GM18511 (cell line): ENCODE results near the gene SNX19.
"Not testable (repeated sequence)": the region's sequence is repeated elsewhere in the genome, so short reads cannot be mapped to it uniquely, and the experiment has no call there.

Source experiments
- ATAC-seq: cut with Tn5 transposase; IDR thresholded peaks from one replicate; pipeline ENCODE4 v1.9.1; 2021; ENCODE audit warnings: mild to moderate bottlenecking, moderate library complexity; ENCODE audit not compliant: unreplicated experiment

The SNX19 gene, protein sequence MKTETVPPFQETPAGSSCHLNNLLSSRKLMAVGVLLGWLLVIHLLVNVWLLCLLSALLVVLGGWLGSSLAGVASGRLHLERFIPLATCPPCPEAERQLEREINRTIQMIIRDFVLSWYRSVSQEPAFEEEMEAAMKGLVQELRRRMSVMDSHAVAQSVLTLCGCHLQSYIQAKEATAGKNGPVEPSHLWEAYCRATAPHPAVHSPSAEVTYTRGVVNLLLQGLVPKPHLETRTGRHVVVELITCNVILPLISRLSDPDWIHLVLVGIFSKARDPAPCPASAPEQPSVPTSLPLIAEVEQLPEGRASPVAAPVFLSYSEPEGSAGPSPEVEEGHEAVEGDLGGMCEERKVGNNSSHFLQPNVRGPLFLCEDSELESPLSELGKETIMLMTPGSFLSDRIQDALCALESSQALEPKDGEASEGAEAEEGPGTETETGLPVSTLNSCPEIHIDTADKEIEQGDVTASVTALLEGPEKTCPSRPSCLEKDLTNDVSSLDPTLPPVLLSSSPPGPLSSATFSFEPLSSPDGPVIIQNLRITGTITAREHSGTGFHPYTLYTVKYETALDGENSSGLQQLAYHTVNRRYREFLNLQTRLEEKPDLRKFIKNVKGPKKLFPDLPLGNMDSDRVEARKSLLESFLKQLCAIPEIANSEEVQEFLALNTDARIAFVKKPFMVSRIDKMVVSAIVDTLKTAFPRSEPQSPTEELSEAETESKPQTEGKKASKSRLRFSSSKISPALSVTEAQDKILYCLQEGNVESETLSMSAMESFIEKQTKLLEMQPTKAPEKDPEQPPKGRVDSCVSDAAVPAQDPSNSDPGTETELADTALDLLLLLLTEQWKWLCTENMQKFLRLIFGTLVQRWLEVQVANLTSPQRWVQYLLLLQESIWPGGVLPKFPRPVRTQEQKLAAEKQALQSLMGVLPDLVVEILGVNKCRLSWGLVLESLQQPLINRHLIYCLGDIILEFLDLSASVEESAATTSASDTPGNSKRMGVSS

GRCh38 chr11:130916238-130916855, at the start of gene SNX19:
Gene SNX19 (minus strand): TSS chr11:130916479. CDS start chr11:130915939, 540 bp downstream.
- ATAC-seq, result peak; percentile 100

DNA sequence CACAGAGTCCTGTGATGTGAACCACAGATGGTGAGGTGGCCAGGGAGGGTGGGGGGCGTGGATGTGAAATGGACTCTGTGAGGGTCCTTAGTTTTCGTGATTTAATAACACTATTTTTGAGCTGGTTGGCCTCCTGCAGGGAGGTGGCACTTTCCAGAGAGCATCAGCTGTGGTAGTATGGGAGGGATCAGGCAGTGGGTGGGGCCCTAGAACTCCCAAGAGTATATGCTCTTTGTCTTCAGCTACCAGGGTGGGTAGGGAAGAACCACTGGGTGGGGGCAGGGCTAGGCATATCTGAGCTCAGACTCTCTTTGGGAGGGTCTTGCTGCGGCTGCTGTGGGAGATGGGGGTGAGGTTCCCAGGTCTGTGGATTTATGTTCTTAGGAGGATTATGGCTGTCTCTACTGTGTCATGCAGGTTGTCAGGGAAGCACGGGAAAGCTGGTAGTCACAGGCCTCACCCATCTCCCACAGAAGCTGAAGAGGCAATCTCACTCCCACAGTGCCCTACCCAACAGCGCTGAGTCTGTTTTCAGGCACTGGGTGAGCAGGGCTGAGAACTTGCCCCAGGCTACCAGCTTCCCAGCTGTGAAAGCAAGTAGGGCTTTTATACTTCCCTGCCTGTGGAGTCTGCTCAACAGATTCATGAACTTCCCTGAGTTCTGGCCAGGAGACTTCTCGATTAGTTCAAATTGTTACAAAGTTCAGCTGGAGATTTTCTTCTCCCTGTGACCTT, 47.9 kb upstream of the SNX19 start:
- ATAC-seq, result no peak

DNA sequence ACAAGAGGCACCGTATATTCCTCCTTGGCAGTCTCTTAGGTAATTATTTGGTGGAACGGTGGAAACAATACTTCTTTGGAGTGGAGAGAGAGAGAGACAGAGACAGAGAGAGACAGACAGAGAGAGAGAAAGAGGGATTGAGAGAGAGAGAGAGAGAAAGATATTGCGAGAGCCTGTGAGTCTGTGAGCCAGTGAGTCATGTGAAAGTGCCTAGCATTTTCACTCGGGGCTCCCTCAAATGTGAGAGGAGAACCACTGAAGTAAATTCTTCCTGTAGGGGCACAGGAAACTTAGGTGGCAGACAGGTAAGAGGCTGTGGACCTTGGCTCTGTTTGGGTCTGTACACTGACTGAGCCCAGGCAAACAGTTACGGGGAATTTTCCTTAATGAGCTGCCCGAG, 31.6 kb upstream of the SNX19 start:
- ATAC-seq, result no peak

DNA sequence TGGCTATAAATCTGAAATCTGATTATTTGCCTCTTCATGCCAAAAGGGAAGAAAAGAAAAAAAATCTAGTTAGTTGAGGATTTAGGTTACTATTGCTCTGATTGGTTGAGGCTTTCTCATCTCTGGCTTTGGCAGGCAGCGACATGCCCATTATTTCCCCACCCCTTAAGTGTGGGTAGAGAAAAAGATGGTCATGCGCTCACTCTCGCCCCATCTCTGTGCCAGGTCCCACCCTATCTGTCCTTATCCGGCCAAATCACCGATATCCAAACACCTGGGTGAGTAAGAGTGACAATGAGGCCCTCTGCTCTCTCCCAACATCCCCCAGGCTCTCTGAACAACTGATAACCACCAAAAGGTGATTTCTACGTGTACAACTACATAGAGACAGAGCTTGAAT, 31.2 kb upstream of the SNX19 start:
- ATAC-seq, result no peak

GRCh38 chr11:130947058-130947457, 30.8 kb upstream of the SNX19 start:
- no peak for ATAC-seq

DNA sequence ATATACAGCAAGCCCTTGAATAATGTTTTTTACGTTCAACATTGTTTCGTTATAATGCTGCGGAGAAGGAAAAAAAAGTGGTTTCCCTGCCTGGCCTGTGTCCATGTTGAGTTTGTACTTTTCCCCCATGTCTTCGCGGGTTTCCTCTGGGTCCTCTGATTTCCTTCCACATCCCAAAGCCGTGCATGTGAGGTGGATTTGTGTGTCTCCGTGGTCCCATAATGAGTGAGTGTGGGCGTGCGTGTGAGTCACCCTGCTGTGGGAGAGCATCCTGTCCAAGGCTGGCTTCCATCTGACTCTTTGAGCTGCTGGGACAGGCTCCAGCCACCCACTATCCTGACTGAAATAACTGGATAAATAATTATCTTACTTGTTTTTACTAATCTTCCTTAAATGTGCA, 29.6 kb upstream of the SNX19 start:
- ATAC-seq, result no peak

GRCh38 chr11:130940706-130941105, 24.4 kb upstream of the SNX19 start:
- ATAC-seq, result no peak

GRCh38 chr11:130937051-130937450, 20.8 kb upstream of the SNX19 start:
- no peak for ATAC-seq

- no peak for ATAC-seq
These were observed 15.9 kb upstream of the SNX19 start for GRCh38 chr11:130932086-130932712.

- no peak for ATAC-seq
These were observed 8.5 kb upstream of the SNX19 start for GRCh38 chr11:130924750-130925149.

DNA sequence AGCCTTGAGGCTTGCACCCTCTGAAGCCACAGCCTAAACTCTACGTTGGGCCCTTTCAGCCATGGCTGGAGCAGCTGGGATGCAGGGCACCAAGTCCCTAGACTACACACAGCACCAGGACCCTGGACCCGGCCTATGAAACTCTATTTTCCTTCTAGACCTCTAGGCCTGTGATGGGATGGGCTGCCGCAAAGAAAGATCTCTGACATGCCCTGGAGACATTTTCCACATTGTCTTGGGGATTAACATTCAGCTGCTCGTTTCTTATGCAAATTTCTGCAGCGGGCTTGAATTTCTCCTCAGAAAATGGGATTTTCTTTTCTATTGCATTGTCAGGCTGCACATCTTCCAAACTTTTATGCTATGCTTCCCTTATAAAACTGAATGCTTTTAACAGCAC, 4.3 kb upstream of the SNX19 start:
- ATAC-seq, result not testable (repeated sequence)

DNA sequence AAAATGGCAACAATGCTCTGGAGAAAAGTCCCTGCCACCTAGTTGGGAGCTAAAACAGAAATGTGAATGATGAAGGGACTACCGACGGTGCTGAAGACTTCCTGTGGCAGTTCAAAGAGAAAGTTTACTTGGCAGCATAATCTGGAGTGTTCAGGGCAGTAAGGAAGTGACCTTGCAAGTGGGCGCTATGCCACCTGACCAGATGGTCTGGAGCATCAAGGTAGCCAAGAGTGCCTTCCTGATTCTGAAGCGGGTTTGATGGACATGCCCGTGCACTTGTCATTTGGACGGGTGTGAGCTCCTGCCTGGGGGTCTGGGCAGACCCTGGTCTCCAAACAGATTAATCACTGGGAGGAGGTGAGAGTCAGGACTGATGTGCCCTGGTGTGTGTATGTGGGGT, 1.8 kb upstream of the SNX19 start:
- no peak for ATAC-seq

- ATAC-seq, result no peak
These were observed 631 bp upstream of the SNX19 start for GRCh38 chr11:130916910-130917309.

GRCh38 chr11:130915603-130916237, 559 bp downstream of the SNX19 start:
- ATAC-seq, result no peak

DNA sequence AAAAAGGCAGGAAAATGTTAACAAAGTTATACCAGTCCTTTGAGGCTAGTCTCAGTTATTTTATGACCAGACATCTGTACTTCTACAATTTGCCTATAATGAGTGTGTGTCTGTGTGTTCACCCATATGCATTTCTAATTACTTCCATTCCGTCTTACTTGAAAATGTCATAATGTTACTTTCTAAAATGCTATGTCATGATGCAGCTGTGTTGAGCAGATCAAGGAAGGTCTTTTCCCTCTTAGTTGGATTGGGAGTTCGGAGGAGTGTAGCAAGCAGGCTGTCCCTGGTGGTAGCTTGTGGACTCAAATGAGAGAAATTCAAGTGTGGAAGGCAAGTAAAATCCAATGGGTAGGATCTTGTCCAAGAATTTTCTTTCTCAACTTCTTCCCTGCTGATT, 3.0 kb downstream of the SNX19 start:
- ATAC-seq, result no peak

DNA sequence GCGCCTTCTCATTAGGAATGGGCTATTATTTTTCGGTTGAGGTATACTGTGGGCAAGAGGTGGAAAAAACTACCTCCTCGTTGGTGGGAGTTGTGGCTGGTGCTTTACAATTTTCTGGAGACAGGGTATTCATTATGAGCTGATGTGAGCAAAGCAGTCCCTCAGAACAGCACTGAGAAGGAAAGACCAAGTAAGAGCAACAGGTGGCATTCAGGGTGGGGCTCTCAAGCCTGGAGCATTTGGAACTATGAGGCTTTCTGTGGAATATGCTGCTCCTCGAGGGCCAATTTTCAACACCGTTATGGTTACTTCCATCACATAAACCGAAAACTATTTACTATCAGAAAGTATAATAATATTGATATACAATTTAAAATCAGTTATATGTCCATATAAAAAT, 3.7 kb downstream of the SNX19 start:
- no peak for ATAC-seq

DNA sequence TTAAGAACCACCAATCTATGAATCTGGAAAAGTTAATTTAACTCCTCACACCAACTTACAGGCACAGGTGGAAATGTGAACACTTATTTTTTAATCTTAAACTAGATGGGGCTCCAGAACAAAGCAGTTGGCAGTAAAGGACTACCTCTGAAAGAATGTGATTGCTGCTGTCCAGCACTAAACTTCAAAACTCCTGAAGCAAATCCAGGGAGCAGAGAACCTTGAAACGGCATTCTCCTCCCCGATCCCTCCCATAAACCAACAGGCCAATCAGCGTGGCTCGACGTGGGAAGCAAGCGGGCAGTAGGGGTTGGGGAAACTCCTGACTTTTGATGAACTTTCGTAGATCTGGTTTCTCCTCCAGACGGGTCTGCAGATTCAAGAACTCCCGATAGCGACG, 5.0 kb downstream of the SNX19 start:
- no peak for ATAC-seq

GRCh38 chr11:130909650-130910049, 6.6 kb downstream of the SNX19 start:
- no peak for ATAC-seq

DNA sequence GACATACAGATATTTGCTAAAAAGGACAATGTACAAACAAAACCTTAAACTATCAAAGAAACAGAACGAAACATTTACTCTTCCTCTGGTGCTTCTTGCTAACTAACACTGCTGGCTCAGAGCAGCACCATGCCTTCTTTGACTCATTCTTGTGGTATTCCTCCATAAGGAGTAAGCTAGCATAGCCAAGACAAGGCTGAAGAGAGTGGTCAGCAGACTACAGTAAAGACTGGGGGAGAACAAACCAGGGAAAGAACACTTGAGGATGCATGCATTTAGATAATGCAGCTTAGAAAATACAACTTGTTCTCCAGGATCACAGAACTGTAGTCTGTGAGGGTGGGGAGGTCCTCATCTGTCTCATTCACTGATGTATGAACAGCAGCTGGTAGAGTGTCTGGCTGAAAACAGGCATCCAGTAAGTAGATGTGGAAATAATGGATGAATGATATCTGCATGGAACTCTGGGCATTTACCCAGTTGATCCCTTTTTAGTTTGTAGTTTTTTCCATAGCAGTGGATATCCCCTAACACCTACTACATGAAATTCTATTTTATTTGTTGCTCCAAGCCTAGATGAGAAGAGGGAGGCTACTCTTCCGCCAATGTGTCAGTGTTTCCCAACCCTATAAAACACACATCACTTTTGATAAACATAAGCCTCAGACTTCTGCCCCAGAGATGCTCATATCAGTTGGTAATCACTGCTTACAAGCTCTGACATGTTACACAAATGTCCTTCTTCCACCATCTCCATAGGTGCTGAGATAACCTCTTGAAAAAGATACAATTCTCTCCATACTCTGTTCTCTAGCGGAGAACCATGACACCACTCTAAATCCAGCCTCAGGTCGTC, 7.3 kb downstream of the SNX19 start:
- no peak for ATAC-seq
